ENCODE results near the gene IL21R. TPM values are rescaled to one million over a fixed set of nuclear protein-coding genes. Genes with fewer than 3 reads are reported as not detected.

Gene IL21R
- total RNA-seq, 1 experiment from 2014 or later: not detected

GRCh38 chr16:27485126-27485525 lies 83.2 kb downstream of the IL21R start:
- intact Hi-C loops (cut with micrococcal nuclease; ENCODE audit: unreplicated experiment): no loop called here
- no peak overlapping the region for H3K27ac Mint-ChIP-seq (ENCODE audit: unreplicated experiment)
- H3K36me3 Mint-ChIP-seq (ENCODE audit: insufficient read depth, unreplicated experiment): peaks cover 52% of the 10 kb centered on the region
- no peaks in the 10 kb centered on the region for H3K9me3 Mint-ChIP-seq (ENCODE audit: low read depth, unreplicated experiment)
- DNase-seq: no peak
- CTCF ChIA-PET: no interaction called here
- H3K27me3 Mint-ChIP-seq (ENCODE audit: unreplicated experiment): no peaks in the 10 kb centered on the region
- TF ChIP-seq, protein P1, sequence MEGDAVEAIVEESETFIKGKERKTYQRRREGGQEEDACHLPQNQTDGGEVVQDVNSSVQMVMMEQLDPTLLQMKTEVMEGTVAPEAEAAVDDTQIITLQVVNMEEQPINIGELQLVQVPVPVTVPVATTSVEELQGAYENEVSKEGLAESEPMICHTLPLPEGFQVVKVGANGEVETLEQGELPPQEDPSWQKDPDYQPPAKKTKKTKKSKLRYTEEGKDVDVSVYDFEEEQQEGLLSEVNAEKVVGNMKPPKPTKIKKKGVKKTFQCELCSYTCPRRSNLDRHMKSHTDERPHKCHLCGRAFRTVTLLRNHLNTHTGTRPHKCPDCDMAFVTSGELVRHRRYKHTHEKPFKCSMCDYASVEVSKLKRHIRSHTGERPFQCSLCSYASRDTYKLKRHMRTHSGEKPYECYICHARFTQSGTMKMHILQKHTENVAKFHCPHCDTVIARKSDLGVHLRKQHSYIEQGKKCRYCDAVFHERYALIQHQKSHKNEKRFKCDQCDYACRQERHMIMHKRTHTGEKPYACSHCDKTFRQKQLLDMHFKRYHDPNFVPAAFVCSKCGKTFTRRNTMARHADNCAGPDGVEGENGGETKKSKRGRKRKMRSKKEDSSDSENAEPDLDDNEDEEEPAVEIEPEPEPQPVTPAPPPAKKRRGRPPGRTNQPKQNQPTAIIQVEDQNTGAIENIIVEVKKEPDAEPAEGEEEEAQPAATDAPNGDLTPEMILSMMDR (IDR thresholded peaks at IDR 0.05; ENCODE audit: unreplicated experiment): no peak
- H3K4me1 Mint-ChIP-seq (ENCODE audit: low read depth, unreplicated experiment): no peaks in the 10 kb centered on the region
- BruUV-seq (replicated peaks): no TSS peak
- no peak overlapping the region for H3K4me3 Mint-ChIP-seq (ENCODE audit: low read depth, unreplicated experiment)

- intact Hi-C loops (cut with micrococcal nuclease; ENCODE audit: unreplicated experiment): no loop called here
- DNase-seq: no peak
- Mint-ChIP-seq H3K9me3 (ENCODE audit: low read depth, unreplicated experiment) (no peaks in the 10 kb centered on the region), H3K27me3 (ENCODE audit: unreplicated experiment) (no peaks in the 10 kb centered on the region), H3K4me3 (ENCODE audit: low read depth, unreplicated experiment) (no peak overlapping the region), H3K27ac (ENCODE audit: unreplicated experiment) (no peak overlapping the region), H3K4me1 (ENCODE audit: low read depth, unreplicated experiment) (no peaks in the 10 kb centered on the region), H3K36me3 (ENCODE audit: insufficient read depth, unreplicated experiment) (peaks cover 47% of the 10 kb centered on the region)
- TF ChIP-seq, protein P1 (IDR thresholded peaks at IDR 0.05; ENCODE audit: unreplicated experiment): no peak
- no TSS peak for BruUV-seq (replicated peaks)
- CTCF ChIA-PET: no interaction called here
These were observed 83.8 kb downstream of the IL21R start for GRCh38 chr16:27485811-27486210.

DNA sequence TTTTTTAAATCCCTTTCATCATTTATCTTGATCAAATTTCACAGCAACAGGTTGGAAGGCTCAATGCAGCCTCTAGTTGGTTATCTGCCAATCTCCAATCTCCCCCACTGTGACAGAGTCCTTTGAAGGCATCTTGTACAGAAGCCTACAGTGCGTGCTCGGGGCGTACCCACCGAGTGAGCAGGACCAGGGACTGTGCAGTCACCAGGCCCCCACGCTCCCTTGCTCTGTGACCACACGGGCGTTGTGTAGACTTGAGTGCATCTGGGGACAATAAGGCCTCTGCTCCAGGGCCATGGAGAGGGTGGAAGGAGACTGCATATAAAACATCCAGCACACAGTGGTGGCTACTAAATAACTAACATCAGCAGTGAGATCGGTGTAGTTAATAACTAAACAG lies 84.4 kb downstream of the IL21R start:
- intact Hi-C loops (cut with micrococcal nuclease; ENCODE audit: unreplicated experiment): no loop called here
- no TSS peak for BruUV-seq (replicated peaks)
- TF ChIP-seq, protein P1 (IDR thresholded peaks at IDR 0.05; ENCODE audit: unreplicated experiment): no peak
- CTCF ChIA-PET: no interaction called here
- Mint-ChIP-seq H3K4me3 (ENCODE audit: low read depth, unreplicated experiment) (no peak overlapping the region), H3K27ac (ENCODE audit: unreplicated experiment) (no peak overlapping the region), H3K4me1 (ENCODE audit: low read depth, unreplicated experiment) (no peaks in the 10 kb centered on the region), H3K9me3 (ENCODE audit: low read depth, unreplicated experiment) (no peaks in the 10 kb centered on the region), H3K36me3 (ENCODE audit: insufficient read depth, unreplicated experiment) (peaks cover 44% of the 10 kb centered on the region), H3K27me3 (ENCODE audit: unreplicated experiment) (no peaks in the 10 kb centered on the region)
- DNase-seq: no peak

DNA sequence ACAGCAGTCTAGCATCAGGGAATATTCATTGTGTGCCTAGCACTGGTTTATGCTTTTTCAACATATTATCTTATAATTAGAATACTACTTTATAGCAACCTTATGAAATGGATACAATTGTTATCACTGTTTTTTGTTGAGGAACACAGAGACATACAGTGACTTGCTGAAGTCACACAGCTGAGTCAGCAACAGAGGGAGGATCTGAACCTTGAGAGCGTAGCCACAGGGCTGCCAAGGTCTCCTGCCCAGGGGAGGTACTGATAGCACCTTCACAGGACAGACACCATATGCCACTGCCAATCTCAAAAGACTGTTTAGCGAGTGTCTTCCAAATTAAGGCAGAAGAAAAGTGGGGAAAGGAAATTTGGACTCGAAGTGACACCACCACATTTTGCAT lies 84.8 kb downstream of the IL21R start:
- H3K27me3 Mint-ChIP-seq (ENCODE audit: unreplicated experiment): no peaks in the 10 kb centered on the region
- TF ChIP-seq, protein P1 (IDR thresholded peaks at IDR 0.05; ENCODE audit: unreplicated experiment): no peak
- no peaks in the 10 kb centered on the region for H3K9me3 Mint-ChIP-seq (ENCODE audit: low read depth, unreplicated experiment)
- CTCF ChIA-PET: no interaction called here
- peaks cover 44% of the 10 kb centered on the region for H3K36me3 Mint-ChIP-seq (ENCODE audit: insufficient read depth, unreplicated experiment)
- intact Hi-C loops (cut with micrococcal nuclease; ENCODE audit: unreplicated experiment): no loop called here
- no peak overlapping the region for H3K27ac Mint-ChIP-seq (ENCODE audit: unreplicated experiment)
- DNase-seq: no peak
- H3K4me3 Mint-ChIP-seq (ENCODE audit: low read depth, unreplicated experiment): no peak overlapping the region
- no peaks in the 10 kb centered on the region for H3K4me1 Mint-ChIP-seq (ENCODE audit: low read depth, unreplicated experiment)
- BruUV-seq (replicated peaks): no TSS peak

DNA sequence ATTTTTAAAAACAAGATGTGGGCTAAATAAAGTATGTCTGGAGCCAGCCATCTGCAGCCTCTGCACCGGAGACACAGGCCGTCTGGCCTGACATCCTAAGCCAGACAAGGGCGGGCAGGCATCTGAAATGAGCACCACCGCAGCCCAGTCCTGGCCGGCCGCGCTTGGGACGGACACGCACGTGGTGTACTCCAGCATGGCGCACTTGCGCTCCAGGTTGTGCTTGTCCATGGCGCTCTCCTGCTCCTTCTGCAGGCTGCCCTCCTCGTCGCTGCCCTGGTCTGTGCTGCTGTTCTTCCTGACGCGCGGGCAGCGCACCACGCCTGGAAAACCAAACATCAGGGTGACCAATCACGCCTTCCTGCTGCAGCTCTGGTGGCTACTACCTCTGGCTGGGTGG lies 87.4 kb downstream of the IL21R start:
- no TSS peak for BruUV-seq (replicated peaks)
- Mint-ChIP-seq H3K4me1 (ENCODE audit: low read depth, unreplicated experiment) (no peaks in the 10 kb centered on the region), H3K27ac (ENCODE audit: unreplicated experiment) (no peak overlapping the region), H3K36me3 (ENCODE audit: insufficient read depth, unreplicated experiment) (peaks cover 54% of the 10 kb centered on the region), H3K4me3 (ENCODE audit: low read depth, unreplicated experiment) (no peak overlapping the region), H3K27me3 (ENCODE audit: unreplicated experiment) (no peaks in the 10 kb centered on the region), H3K9me3 (ENCODE audit: low read depth, unreplicated experiment) (no peaks in the 10 kb centered on the region)
- DNase-seq: no peak
- CTCF ChIA-PET: no interaction called here
- intact Hi-C loops (cut with micrococcal nuclease; ENCODE audit: unreplicated experiment): no loop called here
- TF ChIP-seq, protein P1 (IDR thresholded peaks at IDR 0.05; ENCODE audit: unreplicated experiment): no peak

Measured in Calu3 (cell line).